HEK293 (cell line): ENCODE results near the gene DHRS7B.
A peak's percentile ranks its signal among the peaks of the same experiment; 100 is the strongest.

Experiments used
- KLF17 ChIP-seq: fragments of 450-650 bp; formaldehyde crosslinking; IDR thresholded peaks from 2 replicates; pipeline ENCODE4 v1.5.1; 2016; ENCODE audit warnings: missing biosample characterization, missing genetic modification characterization
- PRDM4 ChIP-seq: fragments of 450-650 bp; formaldehyde crosslinking; IDR thresholded peaks from 2 replicates; pipeline ENCODE4 v1.5.1; 2017; ENCODE audit warnings: missing biosample characterization, missing genetic modification characterization
- SP7 ChIP-seq: fragments of 450-650 bp; formaldehyde crosslinking; IDR thresholded peaks from 2 replicates; pipeline ENCODE4 v1.5.1; 2016; ENCODE audit warnings: missing biosample characterization, missing genetic modification characterization
- ZBTB11 ChIP-seq: fragments of 450-650 bp; formaldehyde crosslinking; conservative IDR thresholded peaks from 2 replicates; pipeline ENCODE4 v1.5.1; 2016; ENCODE audit warnings: low read depth, missing biosample characterization, missing genetic modification characterization
- ZBTB21 ChIP-seq: fragments of 450-650 bp; formaldehyde crosslinking; IDR thresholded peaks from 2 replicates; pipeline ENCODE4 v1.5.1; 2017; ENCODE audit warnings: missing biosample characterization, missing genetic modification characterization
- ZBTB48 ChIP-seq: fragments of 450-650 bp; formaldehyde crosslinking; IDR thresholded peaks from 2 replicates; pipeline ENCODE4 v1.5.1; 2016; ENCODE audit warnings: missing biosample characterization, missing genetic modification characterization
- ZFP37 ChIP-seq: fragments of 450-650 bp; formaldehyde crosslinking; IDR thresholded peaks from 2 replicates; pipeline ENCODE4 v1.5.1; 2016; ENCODE audit warnings: missing biosample characterization, missing genetic modification characterization
- ZFP41 ChIP-seq: fragments of 450-650 bp; formaldehyde crosslinking; IDR thresholded peaks from 2 replicates; pipeline ENCODE4 v1.5.1; 2016; ENCODE audit warnings: missing biosample characterization, missing genetic modification characterization, borderline replicate concordance
- ZFP69B ChIP-seq: fragments of 450-650 bp; formaldehyde crosslinking; IDR thresholded peaks from 2 replicates; pipeline ENCODE4 v1.5.1; 2016; ENCODE audit warnings: missing biosample characterization, missing genetic modification characterization
- ZNF138 ChIP-seq: fragments of 450-650 bp; formaldehyde crosslinking; IDR thresholded peaks from 2 replicates; pipeline ENCODE4 v1.5.1; 2016; ENCODE audit warnings: missing biosample characterization, missing genetic modification characterization, borderline replicate concordance
- ZNF223 ChIP-seq: fragments of 450-650 bp; formaldehyde crosslinking; IDR thresholded peaks from 2 replicates; pipeline ENCODE4 v1.5.1; 2016; ENCODE audit warnings: missing biosample characterization, missing genetic modification characterization
- ZNF335 ChIP-seq: fragments of 450-650 bp; formaldehyde crosslinking; conservative IDR thresholded peaks from 2 replicates; pipeline ENCODE4 v1.5.1; 2016; ENCODE audit warnings: missing biosample characterization, missing genetic modification characterization
- ZNF510 ChIP-seq: fragments of 450-650 bp; formaldehyde crosslinking; IDR thresholded peaks from 2 replicates; pipeline ENCODE4 v1.5.1; 2018; ENCODE audit warnings: mild to moderate bottlenecking, missing genetic modification characterization, missing biosample characterization; ENCODE audit not compliant: insufficient replicate concordance
- ZNF560 ChIP-seq: fragments of 450-650 bp; formaldehyde crosslinking; IDR thresholded peaks from 2 replicates; pipeline ENCODE4 v1.5.1; 2017; ENCODE audit warnings: missing biosample characterization, missing genetic modification characterization, borderline replicate concordance
- ZNF561 ChIP-seq: fragments of 450-650 bp; IDR thresholded peaks from 2 replicates; pipeline ENCODE4 v1.5.1; 2018; ENCODE audit warnings: missing biosample characterization, missing genetic modification characterization, borderline replicate concordance
- ZNF585B ChIP-seq: fragments of 450-650 bp; formaldehyde crosslinking; IDR thresholded peaks from 2 replicates; pipeline ENCODE4 v1.5.1; 2016; ENCODE audit warnings: missing biosample characterization, missing genetic modification characterization
- ZNF600 ChIP-seq: fragments of 450-650 bp; formaldehyde crosslinking; IDR thresholded peaks from 2 replicates; pipeline ENCODE4 v1.5.1; 2016; ENCODE audit warnings: missing biosample characterization, missing genetic modification characterization
- ZNF701 ChIP-seq: fragments of 450-650 bp; formaldehyde crosslinking; IDR thresholded peaks from 2 replicates; pipeline ENCODE4 v1.5.1; 2016; ENCODE audit warnings: missing biosample characterization, missing genetic modification characterization
- ZNF785 ChIP-seq: fragments of 450-650 bp; formaldehyde crosslinking; IDR thresholded peaks from 2 replicates; pipeline ENCODE4 v1.5.1; 2016; ENCODE audit warnings: missing biosample characterization, missing genetic modification characterization
- ZNF843 ChIP-seq: fragments of 450-650 bp; formaldehyde crosslinking; IDR thresholded peaks from 2 replicates; pipeline ENCODE4 v1.5.1; 2016; ENCODE audit warnings: missing biosample characterization, missing genetic modification characterization
- TF ChIP-seq, protein P1 (sequence below): fragments of 450-650 bp; formaldehyde crosslinking; conservative IDR thresholded peaks from 2 replicates; pipeline ENCODE4 v1.5.1; 2016; ENCODE audit warnings: low read depth, missing biosample characterization, missing genetic modification characterization
- TF ChIP-seq, protein P2 (sequence below): fragments of 450-650 bp; formaldehyde crosslinking; IDR thresholded peaks from 2 replicates; pipeline ENCODE4 v1.5.1; 2017; ENCODE audit warnings: missing biosample characterization, missing genetic modification characterization
- TF ChIP-seq, protein P3 (sequence below): fragments of 450-650 bp; formaldehyde crosslinking; IDR thresholded peaks from 2 replicates; pipeline ENCODE4 v1.5.1; 2017; ENCODE audit warnings: missing biosample characterization, missing genetic modification characterization

The DHRS7B gene

GRCh38 chr17:21126645-21127508 lies at the start of gene DHRS7B (continued):
- peak; percentile 89 for TF ChIP-seq ZNF335 (tag by site-specific recombination)
- peak; percentile 76; the same call in 1 of the 2 replicates for TF ChIP-seq ZFP37 (tag by site-specific recombination)
- TF ChIP-seq, protein P1, sequence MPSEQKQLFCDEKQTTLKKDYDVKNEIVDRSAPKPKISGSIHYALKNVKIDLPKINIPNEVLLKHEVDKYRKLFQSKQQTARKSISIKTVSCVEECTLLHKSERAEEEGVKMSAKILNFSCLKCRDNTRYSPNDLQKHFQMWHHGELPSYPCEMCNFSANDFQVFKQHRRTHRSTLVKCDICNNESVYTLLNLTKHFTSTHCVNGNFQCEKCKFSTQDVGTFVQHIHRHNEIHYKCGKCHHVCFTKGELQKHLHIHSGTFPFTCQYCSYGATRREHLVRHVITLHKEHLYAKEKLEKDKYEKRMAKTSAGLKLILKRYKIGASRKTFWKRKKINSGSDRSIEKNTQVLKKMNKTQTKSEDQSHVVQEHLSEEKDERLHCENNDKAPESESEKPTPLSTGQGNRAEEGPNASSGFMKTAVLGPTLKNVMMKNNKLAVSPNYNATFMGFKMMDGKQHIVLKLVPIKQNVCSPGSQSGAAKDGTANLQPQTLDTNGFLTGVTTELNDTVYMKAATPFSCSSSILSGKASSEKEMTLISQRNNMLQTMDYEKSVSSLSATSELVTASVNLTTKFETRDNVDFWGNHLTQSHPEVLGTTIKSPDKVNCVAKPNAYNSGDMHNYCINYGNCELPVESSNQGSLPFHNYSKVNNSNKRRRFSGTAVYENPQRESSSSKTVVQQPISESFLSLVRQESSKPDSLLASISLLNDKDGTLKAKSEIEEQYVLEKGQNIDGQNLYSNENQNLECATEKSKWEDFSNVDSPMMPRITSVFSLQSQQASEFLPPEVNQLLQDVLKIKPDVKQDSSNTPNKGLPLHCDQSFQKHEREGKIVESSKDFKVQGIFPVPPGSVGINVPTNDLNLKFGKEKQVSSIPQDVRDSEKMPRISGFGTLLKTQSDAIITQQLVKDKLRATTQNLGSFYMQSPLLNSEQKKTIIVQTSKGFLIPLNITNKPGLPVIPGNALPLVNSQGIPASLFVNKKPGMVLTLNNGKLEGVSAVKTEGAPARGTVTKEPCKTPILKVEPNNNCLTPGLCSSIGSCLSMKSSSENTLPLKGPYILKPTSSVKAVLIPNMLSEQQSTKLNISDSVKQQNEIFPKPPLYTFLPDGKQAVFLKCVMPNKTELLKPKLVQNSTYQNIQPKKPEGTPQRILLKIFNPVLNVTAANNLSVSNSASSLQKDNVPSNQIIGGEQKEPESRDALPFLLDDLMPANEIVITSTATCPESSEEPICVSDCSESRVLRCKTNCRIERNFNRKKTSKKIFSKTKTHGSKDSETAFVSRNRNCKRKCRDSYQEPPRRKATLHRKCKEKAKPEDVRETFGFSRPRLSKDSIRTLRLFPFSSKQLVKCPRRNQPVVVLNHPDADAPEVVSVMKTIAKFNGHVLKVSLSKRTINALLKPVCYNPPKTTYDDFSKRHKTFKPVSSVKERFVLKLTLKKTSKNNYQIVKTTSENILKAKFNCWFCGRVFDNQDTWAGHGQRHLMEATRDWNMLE (tag by site-specific recombination): peak; percentile 84
- TF ChIP-seq ZNF561 (tag by site-specific recombination): no peak
- TF ChIP-seq, protein P2, sequence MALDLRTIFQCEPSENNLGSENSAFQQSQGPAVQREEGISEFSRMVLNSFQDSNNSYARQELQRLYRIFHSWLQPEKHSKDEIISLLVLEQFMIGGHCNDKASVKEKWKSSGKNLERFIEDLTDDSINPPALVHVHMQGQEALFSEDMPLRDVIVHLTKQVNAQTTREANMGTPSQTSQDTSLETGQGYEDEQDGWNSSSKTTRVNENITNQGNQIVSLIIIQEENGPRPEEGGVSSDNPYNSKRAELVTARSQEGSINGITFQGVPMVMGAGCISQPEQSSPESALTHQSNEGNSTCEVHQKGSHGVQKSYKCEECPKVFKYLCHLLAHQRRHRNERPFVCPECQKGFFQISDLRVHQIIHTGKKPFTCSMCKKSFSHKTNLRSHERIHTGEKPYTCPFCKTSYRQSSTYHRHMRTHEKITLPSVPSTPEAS (tag by site-specific recombination): no peak
- TF ChIP-seq ZNF138: no peak
- TF ChIP-seq ZNF223 (tag by site-specific recombination): no peak
- no peak for TF ChIP-seq ZFP41 (tag by site-specific recombination)
- no peak for TF ChIP-seq ZNF585B
- TF ChIP-seq PRDM4: no peak
- TF ChIP-seq ZNF701 (tag by site-specific recombination): no peak
- no peak for TF ChIP-seq ZNF843 (tag by site-specific recombination)
- TF ChIP-seq, protein P3, sequence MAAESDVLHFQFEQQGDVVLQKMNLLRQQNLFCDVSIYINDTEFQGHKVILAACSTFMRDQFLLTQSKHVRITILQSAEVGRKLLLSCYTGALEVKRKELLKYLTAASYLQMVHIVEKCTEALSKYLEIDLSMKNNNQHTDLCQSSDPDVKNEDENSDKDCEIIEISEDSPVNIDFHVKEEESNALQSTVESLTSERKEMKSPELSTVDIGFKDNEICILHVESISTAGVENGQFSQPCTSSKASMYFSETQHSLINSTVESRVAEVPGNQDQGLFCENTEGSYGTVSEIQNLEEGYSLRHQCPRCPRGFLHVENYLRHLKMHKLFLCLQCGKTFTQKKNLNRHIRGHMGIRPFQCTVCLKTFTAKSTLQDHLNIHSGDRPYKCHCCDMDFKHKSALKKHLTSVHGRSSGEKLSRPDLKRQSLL (tag by site-specific recombination): no peak
- peak; percentile 64; the same call in 1 of the 2 replicates for TF ChIP-seq ZNF600 (tag by site-specific recombination)
- no peak for TF ChIP-seq ZBTB21 (tag by site-specific recombination)
- no peak for TF ChIP-seq ZNF785 (tag by site-specific recombination)
- peak; percentile 68; the same call in 1 of the 2 replicates for TF ChIP-seq ZBTB48 (tag by site-specific recombination)
- TF ChIP-seq ZBTB11 (tag by site-specific recombination): peak; percentile 95
- peak; percentile 44 for TF ChIP-seq KLF17 (tag by site-specific recombination)
- TF ChIP-seq ZNF560 (tag by site-specific recombination): no peak
- TF ChIP-seq ZNF510: no peak
- TF ChIP-seq SP7 (tag by site-specific recombination): peak; percentile 50; the same call in 1 of the 2 replicates
- peak; percentile 80 for TF ChIP-seq ZFP69B (tag by site-specific recombination)
